Glutamatergic neuron (in vitro differentiated cells): ENCODE measurements around the gene ITGB5. TPM values are rescaled to one million over a fixed set of nuclear protein-coding genes. Genes with fewer than 3 reads are reported as not detected.

Experiments
- DNase-seq: peaks from one replicate; pipeline ENCODE4 v3.0.0; 2022
- H3K27ac Mint-ChIP-seq: one replicate; pipeline ENCODE4 v1.8.0; 2020; ENCODE audit warnings: mild to moderate bottlenecking, mixed read lengths, inconsistent platforms; ENCODE audit not compliant: unreplicated experiment
- H3K27me3 Mint-ChIP-seq: one replicate; pipeline ENCODE4 v1.8.0; 2020; ENCODE audit warnings: mild to moderate bottlenecking, moderate library complexity, mixed read lengths, inconsistent platforms; ENCODE audit not compliant: unreplicated experiment
- H3K36me3 Mint-ChIP-seq: one replicate; pipeline ENCODE4 v1.8.0; 2020; ENCODE audit warnings: mild to moderate bottlenecking, mixed read lengths, inconsistent platforms; ENCODE audit not compliant: unreplicated experiment
- H3K4me1 Mint-ChIP-seq: one replicate; pipeline ENCODE4 v1.8.0; 2020; ENCODE audit warnings: mild to moderate bottlenecking, low read depth, mixed read lengths, inconsistent platforms; ENCODE audit not compliant: unreplicated experiment
- H3K4me3 Mint-ChIP-seq: one replicate; pipeline ENCODE4 v1.8.0; 2020; ENCODE audit warnings: mild to moderate bottlenecking, mixed read lengths, inconsistent platforms; ENCODE audit not compliant: unreplicated experiment
- H3K9me3 Mint-ChIP-seq: one replicate; pipeline ENCODE4 v1.8.0; 2020; ENCODE audit warnings: mild to moderate bottlenecking, moderate library complexity, mixed read lengths, inconsistent platforms; ENCODE audit not compliant: unreplicated experiment
- CTCF ChIP-seq: fragments of 200-600 bp; sonication (generic); IDR thresholded peaks from one replicate; pipeline ENCODE4 v1.5.0; 2021; ENCODE audit not compliant: partially characterized antibody, unreplicated experiment
- total RNA-seq: library from RNA; stranded (reverse); fragmentation: NEBNext Ultra II Directional; extraction: Animal tissue kit (Norgen Biotek cat#: 25700); gene quantifications from one replicate; pipeline ENCODE4 v1.2.1, GENCODE V29; 2021; ENCODE audit not compliant: unreplicated experiment

The ITGB5 gene
- total RNA-seq, 1 donor from 2014 or later: 12.8 TPM

GRCh38 chr3:124804875-124805274 is 82.3 kb downstream of the ITGB5 start:
- Mint-ChIP-seq H3K4me1 (peaks cover 6% of the 10 kb centered on the region), H3K27ac (no peak overlapping the region), H3K27me3 (no peaks in the 10 kb centered on the region), H3K9me3 (no peaks in the 10 kb centered on the region), H3K36me3 (no peaks in the 10 kb centered on the region), H3K4me3 (no peak overlapping the region)
- DNase-seq: no peak
- TF ChIP-seq CTCF: no peak

DNA sequence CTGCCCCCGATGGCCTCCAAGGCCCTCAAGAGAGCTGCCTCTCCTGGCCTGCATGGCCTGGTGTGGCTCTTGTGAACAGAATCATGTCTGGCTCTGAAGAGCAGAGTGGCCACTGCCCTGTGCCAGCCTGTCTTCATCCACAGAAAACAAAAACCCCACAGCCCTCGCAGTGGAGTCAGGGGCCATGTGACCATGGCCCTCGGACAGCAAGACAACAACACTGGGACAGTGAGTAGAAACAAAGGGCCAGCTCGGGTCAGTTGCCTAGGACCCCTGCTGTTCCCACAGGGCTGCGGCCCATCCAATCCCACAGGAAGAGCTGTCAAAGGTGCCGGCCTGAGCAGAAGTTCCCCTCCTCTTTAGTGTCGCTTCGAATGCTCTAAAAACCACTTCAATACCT is 84.5 kb downstream of the ITGB5 start:
- peaks cover 4% of the 10 kb centered on the region for H3K4me1 Mint-ChIP-seq
- DNase-seq: no peak
- no peak overlapping the region for H3K27ac Mint-ChIP-seq
- H3K4me3 Mint-ChIP-seq: no peak overlapping the region
- H3K36me3 Mint-ChIP-seq: no peaks in the 10 kb centered on the region
- H3K27me3 Mint-ChIP-seq: no peaks in the 10 kb centered on the region
- no peak for TF ChIP-seq CTCF
- peaks cover 4% of the 10 kb centered on the region for H3K9me3 Mint-ChIP-seq

DNA sequence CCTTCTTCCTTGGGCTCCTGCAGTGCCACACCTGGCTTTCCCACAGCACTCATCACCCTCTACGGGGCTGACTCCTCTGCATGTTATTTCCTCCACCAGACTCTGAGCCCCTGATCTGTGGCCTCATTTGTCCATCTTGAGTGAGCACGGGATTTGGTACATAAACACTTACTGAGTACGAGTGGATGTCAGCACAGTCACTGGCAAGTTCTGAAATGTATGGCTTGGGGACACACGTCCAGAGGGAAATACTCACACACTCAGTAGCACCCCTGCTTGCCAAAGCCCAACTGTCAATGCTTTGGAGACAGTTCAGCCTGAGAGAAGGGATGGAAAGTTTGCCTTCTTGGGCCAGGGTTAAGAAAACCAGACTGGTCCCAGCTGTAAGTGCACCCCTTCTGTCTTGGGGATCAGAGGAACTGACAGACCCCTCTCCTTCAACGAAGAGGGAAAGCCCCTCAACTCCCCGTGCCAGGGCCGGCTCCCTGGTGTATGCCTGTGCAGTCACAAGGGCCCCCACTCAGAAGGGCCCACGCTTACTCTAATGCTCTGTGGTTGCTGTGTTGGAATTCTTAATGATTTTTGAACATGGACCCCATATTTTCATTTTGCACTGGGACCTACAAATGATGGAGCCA is 85.0 kb downstream of the ITGB5 start:
- Mint-ChIP-seq H3K9me3 (peaks cover 4% of the 10 kb centered on the region), H3K4me3 (no peak overlapping the region), H3K27ac (no peak overlapping the region), H3K36me3 (no peaks in the 10 kb centered on the region), H3K27me3 (no peaks in the 10 kb centered on the region), H3K4me1 (peaks cover 7% of the 10 kb centered on the region)
- DNase-seq: no peak
- TF ChIP-seq CTCF: no peak

- Mint-ChIP-seq H3K9me3 (peaks cover 4% of the 10 kb centered on the region), H3K4me1 (peaks cover 9% of the 10 kb centered on the region), H3K4me3 (no peak overlapping the region), H3K27ac (no peak overlapping the region), H3K36me3 (no peaks in the 10 kb centered on the region), H3K27me3 (peaks cover 2% of the 10 kb centered on the region)
- DNase-seq: no peak
- TF ChIP-seq CTCF: no peak
Observed at GRCh38 chr3:124800511-124801258, 86.5 kb downstream of the ITGB5 start.

GRCh38 chr3:124800076-124800475 is 87.1 kb downstream of the ITGB5 start:
- H3K4me1 Mint-ChIP-seq: peaks cover 9% of the 10 kb centered on the region
- peaks cover 4% of the 10 kb centered on the region for H3K9me3 Mint-ChIP-seq
- no peaks in the 10 kb centered on the region for H3K36me3 Mint-ChIP-seq
- no peak overlapping the region for H3K4me3 Mint-ChIP-seq
- TF ChIP-seq CTCF: no peak
- H3K27ac Mint-ChIP-seq: no peak overlapping the region
- peaks cover 2% of the 10 kb centered on the region for H3K27me3 Mint-ChIP-seq
- no peak for DNase-seq
